Body of pancreas (tissue), 4 donors: ENCODE data around the gene IL2RA. TPM values are rescaled to one million over a fixed set of nuclear protein-coding genes. Genes with fewer than 3 reads are reported as not detected.

Experiments used
- ATAC-seq: fragments of 150-250 bp; one replicate; pipeline ENCODE4 v1.9.1; 2016
- DNase-seq, 4 donors: peaks; one replicate each; pipeline ENCODE4 v3.0.0-alpha.2; 2019
- H3K27ac ChIP-seq, 4 donors: fragments of 200-600 bp; sonication (generic); 1 replicate in 3 of 4; 2 replicates in 1 of 4; pipeline versions ENCODE4 v1.5.1 to v1.6.1; 2016 to 2019; ENCODE audit warnings: mild to moderate bottlenecking in 1 of 4, mixed read lengths in 1 of 4, moderate library complexity in 1 of 4
- H3K27me3 ChIP-seq, 2 donors: fragments of 200-600 bp; sonication (generic); one replicate each; pipeline ENCODE4 v1.6.0; 2016; ENCODE audit warnings: mild to moderate bottlenecking in 1 of 2
- H3K36me3 ChIP-seq, 2 donors: fragments of 200-600 bp; sonication (generic); replicated peaks in 1 of 2; 2 replicates each; pipeline ENCODE4 v1.5.1; 2016; ENCODE audit warnings: low read depth in 2 of 2; ENCODE audit not compliant: insufficient read depth in 1 of 2
- H3K4me1 ChIP-seq: fragments of 200-600 bp; sonication (generic); one replicate; pipeline ENCODE4 v1.6.0; 2016
- H3K4me3 ChIP-seq, 2 donors: fragments of 200-600 bp; sonication (generic); 1 replicate in 1 of 2; 2 replicates in 1 of 2; pipeline ENCODE4 v1.5.1; 2016 to 2019
- H3K9me3 ChIP-seq, 3 donors: fragments of 200-600 bp; sonication (generic); 1 replicate in 2 of 3; 2 replicates in 1 of 3; pipeline ENCODE4 v1.5.1; 2016
- CTCF ChIP-seq, 7 experiments: fragments of 450-650 bp in 4 of 7; fragments of 200-600 bp in 3 of 7; sonication (generic) in 3 of 7; IDR thresholded peaks; one replicate each; pipeline ENCODE4 v1.5.1; 2016 to 2019; ENCODE audit warnings: antibody characterized with exemption in 7 of 7
- POLR2A ChIP-seq, 3 donors: fragments of 450-650 bp; IDR thresholded peaks; one replicate each; pipeline ENCODE4 v1.6.1; 2016; ENCODE audit warnings: antibody characterized with exemption in 3 of 3, mild to moderate bottlenecking in 2 of 3
- WGBS, 2 donors: methylation state at CpG; one replicate each; pipeline ENCODE4 v1.1.5; 2017; 5-methylcytosine and 5-hydroxymethylcytosine counted together
- intact Hi-C: fragments of 100-400 bp; cut with DNase I; formaldehyde crosslinking; loops from one replicate; pipeline ENCODE4 v1.15.1; 2023
- total RNA-seq, 2 donors: library from RNA; depleted of rRNA; stranded (reverse); fragments of >200 nt; gene quantifications; one replicate each; pipeline ENCODE4 v1.1.0, GENCODE V29; 2016

The IL2RA gene
- total RNA-seq, 2 donors from 2014 or later: 0.52 to 0.99 TPM

- intact Hi-C loops: no loop called here
- ATAC-seq (no peak), DNase-seq (no peak)
- H3K4me3 ChIP-seq: no peak overlapping the region
- H3K9me3 ChIP-seq: no peaks in the 10 kb centered on the region
- H3K27me3 ChIP-seq: no peaks in the 10 kb centered on the region
- H3K4me1 ChIP-seq: peaks cover 7% of the 10 kb centered on the region
- no peaks in the 10 kb centered on the region for H3K36me3 ChIP-seq
- 90 to 95% methylated on average over 5 of the region's 5 CpGs for WGBS, 2 donors
- TF ChIP-seq POLR2A (IDR thresholded peaks at IDR 0.05): no peak
- H3K27ac ChIP-seq: no peak overlapping the region
These were observed 7.3 kb downstream of the IL2RA start for GRCh38 chr10:6054884-6055283.

- WGBS, 2 donors: 40 to 52% methylated on average over 18 of the region's 18 CpGs
- peak; percentile 30 for ATAC-seq
These were observed 8.1 kb downstream of the IL2RA start for GRCh38 chr10:6053816-6054631.

GRCh38 chr10:6053303-6053702 lies 8.9 kb downstream of the IL2RA start:
- intact Hi-C loops: no loop called here
- Histone ChIP-seq H3K9me3 (no peaks in the 10 kb centered on the region), H3K4me3 (no peak overlapping the region), H3K4me1 (peaks cover 7% of the 10 kb centered on the region), H3K27ac (no peak overlapping the region), H3K27me3 (no peaks in the 10 kb centered on the region), H3K36me3 (no peaks in the 10 kb centered on the region)
- WGBS, 2 donors: 69 to 83% methylated on average over 4 of the region's 4 CpGs
- ATAC-seq (no peak), DNase-seq (no peak)
- TF ChIP-seq CTCF (IDR thresholded peaks at IDR 0.05): no peak
- TF ChIP-seq POLR2A (IDR thresholded peaks at IDR 0.05): no peak

More at GRCh38 chr10:6053816-6054631, 8.1 kb downstream of the IL2RA start:
- Histone ChIP-seq H3K36me3 (no peaks in the 10 kb centered on the region), H3K9me3 (no peaks in the 10 kb centered on the region), H3K4me3 (no peak overlapping the region), H3K27ac (no peak overlapping the region), H3K4me1 (peaks cover 7% of the 10 kb centered on the region), H3K27me3 (no peaks in the 10 kb centered on the region)
- TF ChIP-seq POLR2A (IDR thresholded peaks at IDR 0.05) (no peak), CTCF (IDR thresholded peaks at IDR 0.05) (no peak)
- intact Hi-C loops: no loop called here
- peak; percentile 47 to 75 (median 68) for DNase-seq

- 73 to 85% methylated on average over 15 to 17 of the region's 17 CpGs for WGBS, 2 donors
- ATAC-seq (no peak), DNase-seq (no peak)
- intact Hi-C loops: no loop called here
- H3K36me3 ChIP-seq: no peaks in the 10 kb centered on the region
- no peak overlapping the region for H3K4me3 ChIP-seq
- peaks cover 7% of the 10 kb centered on the region for H3K4me1 ChIP-seq
- TF ChIP-seq POLR2A (IDR thresholded peaks at IDR 0.05) (no peak), CTCF (IDR thresholded peaks at IDR 0.05) (no peak)
- no peak overlapping the region for H3K27ac ChIP-seq
- H3K27me3 ChIP-seq: no peaks in the 10 kb centered on the region
- H3K9me3 ChIP-seq: no peaks in the 10 kb centered on the region
These were observed 9.6 kb downstream of the IL2RA start for GRCh38 chr10:6052247-6053221.
